ENCODE measurements around the gene CCNB3. TPM values are rescaled to one million over a fixed set of nuclear protein-coding genes. Genes with fewer than 3 reads are reported as not detected.

Gene CCNB3
- total RNA-seq, 1 experiment from 2014 or later: 0.48 TPM

- DNase-seq (ENCODE audit: low read depth): no peak
Measured at GRCh38 chrX:50375481-50376267, 171.1 kb downstream of the CCNB3 start.

GRCh38 chrX:50381729-50382415 is 177.3 kb downstream of the CCNB3 start:
- DNase-seq (ENCODE audit: low read depth): no peak

GRCh38 chrX:50386520-50386919 is 182.0 kb downstream of the CCNB3 start:
- no peak for DNase-seq (ENCODE audit: low read depth)

GRCh38 chrX:50393902-50394301 is 189.3 kb downstream of the CCNB3 start:
- no peak for DNase-seq (ENCODE audit: low read depth)

Other genes with a start within 250 kb of the CCNB3 start
- not detected in 2 replicates for gene AKAP4, start 3.8 kb upstream of the CCNB3 start, total RNA-seq (2014; rRNA removed; shearing (Covaris generic))

All from RPMI7951 (cell line).